Mucosa of rectum (tissue), 2 donors: ENCODE data around the gene CYP4V2.

Experiments
- H3K27ac ChIP-seq, 2 donors: one replicate each; pipeline ENCODE4 v1.7.0; 2013; ENCODE audit warnings: inconsistent platforms in 2 of 2, low read depth in 2 of 2, low read length in 2 of 2
- H3K27me3 ChIP-seq, 2 donors: one replicate each; pipeline ENCODE4 v1.7.0; 2013; ENCODE audit warnings: low read length in 2 of 2; ENCODE audit not compliant: control insufficient read depth in 2 of 2, insufficient read depth in 2 of 2
- H3K36me3 ChIP-seq, 2 donors: one replicate each; pipeline ENCODE4 v1.7.0; 2013; ENCODE audit warnings: low read length in 2 of 2; ENCODE audit not compliant: control insufficient read depth in 2 of 2, insufficient read depth in 2 of 2
- H3K4me1 ChIP-seq, 2 donors: one replicate each; pipeline ENCODE4 v1.7.0; 2013; ENCODE audit warnings: low read length in 2 of 2, mild to moderate bottlenecking in 1 of 2; ENCODE audit not compliant: control insufficient read depth in 2 of 2, insufficient read depth in 2 of 2
- H3K4me3 ChIP-seq, 2 donors: one replicate each; pipeline ENCODE4 v1.7.0; 2013; ENCODE audit warnings: low read length in 2 of 2
- H3K9ac ChIP-seq, 2 donors: one replicate each; pipeline ENCODE4 v1.7.0; 2013; ENCODE audit warnings: low read length in 2 of 2, low read depth in 1 of 2, mild to moderate bottlenecking in 1 of 2
- H3K9me3 ChIP-seq, 2 donors: one replicate each; pipeline ENCODE4 v1.7.0; 2013; ENCODE audit warnings: low read length in 2 of 2; ENCODE audit not compliant: control insufficient read depth in 2 of 2
- donor health status: healthy.
- donor health status: Normal muscosa, but diverticular disease.

CYP4V2 gene

GRCh38 chr4:186188107-186188506 is 3.3 kb upstream of the CYP4V2 start:
- H3K4me1 ChIP-seq: peaks cover 14 to 15% of the 10 kb centered on the region in 2 donors
- H3K9ac ChIP-seq: no peak overlapping the region
- no peaks in the 10 kb centered on the region for H3K27me3 ChIP-seq
- no peak overlapping the region for H3K4me3 ChIP-seq
- H3K27ac ChIP-seq: no peak overlapping the region
- no peaks in the 10 kb centered on the region for H3K9me3 ChIP-seq
- H3K36me3 ChIP-seq: no peaks in the 10 kb centered on the region

- Histone ChIP-seq H3K9ac (peak overlapping the region in 1 of 2 donors; percentile 5), H3K27me3 (no peaks in the 10 kb centered on the region), H3K27ac (peak overlapping the region; percentile 32 to 98), H3K9me3 (no peaks in the 10 kb centered on the region), H3K36me3 (no peaks in the 10 kb centered on the region), H3K4me3 (no peak overlapping the region), H3K4me1 (peaks cover 14 to 15% of the 10 kb centered on the region in 2 donors)
Measured at GRCh38 chr4:186189656-186190055, 1.7 kb upstream of the CYP4V2 start.

- Histone ChIP-seq H3K27ac (peak overlapping the region; percentile 97 to 98), H3K36me3 (peaks cover 4 to 7% of the 10 kb centered on the region in 2 donors), H3K9me3 (no peaks in the 10 kb centered on the region), H3K9ac (peak overlapping the region; percentile 90 to 93), H3K27me3 (no peaks in the 10 kb centered on the region), H3K4me1 (peaks cover 14 to 15% of the 10 kb centered on the region in 2 donors), H3K4me3 (peak overlapping the region; percentile 93 to 95)
Measured at GRCh38 chr4:186190581-186191199, 677 bp upstream of the CYP4V2 start.

GRCh38 chr4:186192066-186192612 is 772 bp downstream of the CYP4V2 start:
- H3K9me3 ChIP-seq: no peaks in the 10 kb centered on the region
- peak overlapping the region; percentile 97 to 98 for H3K27ac ChIP-seq
- H3K27me3 ChIP-seq: no peaks in the 10 kb centered on the region
- peaks cover 14 to 15% of the 10 kb centered on the region in 2 donors for H3K4me1 ChIP-seq
- H3K9ac ChIP-seq: peak overlapping the region; percentile 93 to 98
- peak overlapping the region; percentile 93 to 95 for H3K4me3 ChIP-seq
- peaks cover 7 to 11% of the 10 kb centered on the region in 2 donors for H3K36me3 ChIP-seq

- Histone ChIP-seq H3K27me3 (no peaks in the 10 kb centered on the region), H3K4me1 (peaks cover 14 to 15% of the 10 kb centered on the region in 2 donors), H3K27ac (no peak overlapping the region), H3K4me3 (no peak overlapping the region), H3K9me3 (no peaks in the 10 kb centered on the region), H3K9ac (no peak overlapping the region), H3K36me3 (peaks cover 11 to 15% of the 10 kb centered on the region in 2 donors)
Measured at GRCh38 chr4:186193851-186194250, 2.5 kb downstream of the CYP4V2 start.

GRCh38 chr4:186196063-186196462 is 4.7 kb downstream of the CYP4V2 start:
- peaks cover 0 to 4% of the 10 kb centered on the region in 2 donors for H3K4me1 ChIP-seq
- peaks cover 11 to 17% of the 10 kb centered on the region in 2 donors for H3K36me3 ChIP-seq
- no peak overlapping the region for H3K4me3 ChIP-seq
- no peak overlapping the region for H3K9ac ChIP-seq
- H3K27ac ChIP-seq: no peak overlapping the region
- no peaks in the 10 kb centered on the region for H3K27me3 ChIP-seq
- no peaks in the 10 kb centered on the region for H3K9me3 ChIP-seq

- no peaks in the 10 kb centered on the region for H3K9me3 ChIP-seq
- H3K4me3 ChIP-seq: no peak overlapping the region
- no peaks in the 10 kb centered on the region for H3K27me3 ChIP-seq
- H3K9ac ChIP-seq: no peak overlapping the region
- peaks cover 5 to 14% of the 10 kb centered on the region in 2 donors for H3K36me3 ChIP-seq
- H3K27ac ChIP-seq: no peak overlapping the region
- peaks cover 6 to 23% of the 10 kb centered on the region in 2 donors for H3K4me1 ChIP-seq
Measured at GRCh38 chr4:186200516-186200915, 9.1 kb downstream of the CYP4V2 start.

GRCh38 chr4:186201010-186201409 is 9.6 kb downstream of the CYP4V2 start:
- H3K4me3 ChIP-seq: no peak overlapping the region
- H3K9ac ChIP-seq: no peak overlapping the region
- H3K27ac ChIP-seq: no peak overlapping the region
- H3K36me3 ChIP-seq: peaks cover 4 to 12% of the 10 kb centered on the region in 2 donors
- H3K9me3 ChIP-seq: no peaks in the 10 kb centered on the region
- no peaks in the 10 kb centered on the region for H3K27me3 ChIP-seq
- H3K4me1 ChIP-seq: peaks cover 6 to 25% of the 10 kb centered on the region in 2 donors

GRCh38 chr4:186201535-186202230 is 10.3 kb downstream of the CYP4V2 start:
- no peak overlapping the region for H3K9ac ChIP-seq
- H3K9me3 ChIP-seq: no peaks in the 10 kb centered on the region
- H3K27me3 ChIP-seq: no peaks in the 10 kb centered on the region
- peaks cover 0 to 12% of the 10 kb centered on the region in 2 donors for H3K36me3 ChIP-seq
- peak overlapping the region in 1 of 2 donors; percentile 7 for H3K27ac ChIP-seq
- no peak overlapping the region for H3K4me3 ChIP-seq
- H3K4me1 ChIP-seq: peaks cover 6 to 25% of the 10 kb centered on the region in 2 donors

GRCh38 chr4:186202490-186203140 is 11.2 kb downstream of the CYP4V2 start:
- H3K9me3 ChIP-seq: no peaks in the 10 kb centered on the region
- no peaks in the 10 kb centered on the region for H3K27me3 ChIP-seq
- peaks cover 6 to 25% of the 10 kb centered on the region in 2 donors for H3K4me1 ChIP-seq
- peaks cover 0 to 9% of the 10 kb centered on the region in 2 donors for H3K36me3 ChIP-seq
- peak overlapping the region in 1 of 2 donors; percentile 30 for H3K27ac ChIP-seq
- no peak overlapping the region for H3K4me3 ChIP-seq
- H3K9ac ChIP-seq: no peak overlapping the region
